OCI-LY1 (cell line): Measurements from ENCODE around the gene GPAM.

Source experiments
- CTCF ChIP-seq: fragments of 200-600 bp; sonication (generic), shearing (Covaris generic); IDR thresholded peaks from 2 replicates; pipeline ENCODE4 v1.5.1; 2017; ENCODE audit warnings: mild to moderate bottlenecking, antibody characterized with exemption, low read length, moderate library complexity, mixed read lengths
- EZH2 ChIP-seq: fragments of 200-600 bp; sonication (generic), shearing (Covaris generic); IDR thresholded peaks from 2 replicates; pipeline ENCODE4 v1.8.0; 2017; ENCODE audit warnings: borderline replicate concordance, mixed run types, mild to moderate bottlenecking, antibody characterized with exemption, low read length, moderate library complexity, mixed read lengths

GRCh38 chr10:112210666-112211065 is 27.1 kb upstream of the GPAM start:
- TF ChIP-seq CTCF (no peak), EZH2 (no peak)
